GM19238 (cell line): ENCODE results near the gene GNG13.
"Not testable (repeated sequence)": the region's sequence is repeated elsewhere in the genome, so short reads cannot be mapped to it uniquely, and the experiment has no call there.

Experiments
- DNase-seq: peaks from one replicate; pipeline ENCODE4 v3.0.0; 2011; ENCODE audit warnings: low spot score; ENCODE audit not compliant: insufficient read length

GNG13 gene

DNA sequence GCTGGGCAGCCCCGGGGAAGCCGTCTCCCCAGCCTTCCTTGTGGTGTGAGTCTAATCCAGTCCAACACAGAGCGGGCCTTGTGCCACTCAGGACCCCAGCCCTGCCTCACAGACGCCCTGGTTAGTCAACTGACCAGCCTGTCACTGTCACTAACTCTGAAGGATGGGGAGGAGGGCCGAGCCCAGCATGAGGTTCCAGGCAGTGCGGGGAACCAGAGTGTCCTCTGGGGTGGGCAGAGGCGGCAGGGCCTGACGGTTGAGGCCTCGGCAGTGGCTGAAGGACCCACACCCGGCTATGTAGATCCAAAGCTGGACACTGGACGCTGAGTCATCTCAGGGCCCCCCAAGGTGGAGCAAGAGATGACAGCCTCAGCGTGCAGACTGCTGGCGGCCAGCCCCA, 21.0 kb downstream of the GNG13 start:
- no peak for DNase-seq

DNA sequence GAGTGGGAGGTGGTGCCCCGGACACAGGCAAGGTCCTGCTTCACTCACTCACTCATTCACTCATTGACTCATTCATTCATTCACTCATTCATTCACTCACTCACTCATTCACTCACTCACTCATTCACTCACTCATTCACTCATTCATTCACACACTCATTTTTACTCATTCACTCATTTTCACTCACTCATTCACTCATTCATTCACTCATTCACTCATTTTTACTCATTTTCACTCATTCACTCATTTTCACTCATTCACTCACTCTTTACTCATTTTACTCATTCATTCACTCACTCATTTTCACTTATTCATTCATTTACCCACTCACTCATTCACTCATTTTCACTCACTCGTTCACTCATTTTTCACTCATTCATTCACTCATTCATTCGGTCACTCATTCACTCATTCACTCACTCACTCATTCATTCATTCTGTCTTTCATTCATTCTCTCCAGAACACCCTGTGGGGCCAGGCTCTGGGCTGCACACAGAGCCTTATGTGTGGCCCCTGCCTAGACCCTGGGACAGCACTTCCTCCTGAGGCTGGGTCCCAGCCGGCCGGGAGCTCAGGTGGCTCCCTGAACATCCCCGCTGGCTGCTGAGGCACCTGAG, 21.5 kb downstream of the GNG13 start:
- no peak for DNase-seq

DNA sequence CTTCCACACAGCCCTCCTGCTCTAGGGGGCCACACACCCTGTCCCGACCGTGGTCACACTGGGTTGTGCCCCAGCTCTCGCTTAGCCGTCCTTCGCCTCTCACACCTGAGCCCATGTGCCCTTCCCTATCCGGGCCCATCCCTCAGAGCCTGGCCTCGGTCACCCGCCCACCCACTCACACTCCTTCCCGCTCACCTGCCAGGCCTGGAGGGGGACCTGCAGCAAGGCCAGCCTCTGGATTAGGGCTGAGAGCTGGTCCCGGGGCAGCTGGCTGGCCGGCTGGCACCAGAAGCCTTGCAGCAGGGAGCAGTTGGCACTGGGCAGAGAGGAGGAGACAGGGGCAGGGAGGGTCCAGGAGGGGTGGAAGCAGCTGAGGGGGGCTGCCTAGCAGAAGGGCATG, 22.1 kb downstream of the GNG13 start:
- no peak for DNase-seq

DNA sequence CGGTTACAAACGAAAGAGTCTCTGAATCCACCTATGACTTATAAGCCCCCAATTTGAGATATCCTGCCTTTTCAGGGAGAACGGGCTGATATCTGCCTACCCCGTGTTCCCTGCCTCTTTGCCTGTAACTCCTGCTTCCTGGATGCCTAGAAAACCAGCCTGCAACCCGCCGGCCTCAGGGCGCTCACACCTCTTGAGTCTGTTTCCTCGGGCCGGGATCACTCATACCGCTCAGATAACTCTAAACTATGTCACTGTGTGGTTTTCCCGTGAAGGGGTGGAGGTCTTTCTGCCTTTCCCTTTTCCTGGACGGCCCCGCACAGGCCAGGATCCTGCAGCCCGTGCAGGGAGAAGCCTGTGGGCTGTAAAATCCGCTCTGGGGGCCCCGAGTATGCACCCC, 22.7 kb downstream of the GNG13 start:
- no peak for DNase-seq

DNA sequence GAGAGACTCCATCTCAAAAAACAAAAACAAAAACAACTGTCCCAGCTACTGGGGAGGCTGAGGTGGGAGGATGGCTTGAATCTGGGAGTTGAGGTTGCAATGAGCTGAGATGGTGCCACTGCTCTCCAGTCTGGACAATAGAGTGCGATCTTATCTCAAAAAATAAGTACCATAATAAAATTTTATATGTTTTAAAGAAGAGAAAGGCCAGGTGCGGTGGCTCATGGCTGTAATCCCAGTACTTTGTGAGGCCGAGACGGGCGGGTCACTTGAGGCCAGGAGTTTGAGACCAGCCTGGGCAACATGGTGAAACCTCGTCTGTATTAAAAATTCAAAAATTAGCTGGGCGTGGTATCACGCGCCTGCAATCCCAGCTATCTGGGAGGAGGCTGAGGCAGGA, 23.7 kb downstream of the GNG13 start:
- DNase-seq: no peak

DNA sequence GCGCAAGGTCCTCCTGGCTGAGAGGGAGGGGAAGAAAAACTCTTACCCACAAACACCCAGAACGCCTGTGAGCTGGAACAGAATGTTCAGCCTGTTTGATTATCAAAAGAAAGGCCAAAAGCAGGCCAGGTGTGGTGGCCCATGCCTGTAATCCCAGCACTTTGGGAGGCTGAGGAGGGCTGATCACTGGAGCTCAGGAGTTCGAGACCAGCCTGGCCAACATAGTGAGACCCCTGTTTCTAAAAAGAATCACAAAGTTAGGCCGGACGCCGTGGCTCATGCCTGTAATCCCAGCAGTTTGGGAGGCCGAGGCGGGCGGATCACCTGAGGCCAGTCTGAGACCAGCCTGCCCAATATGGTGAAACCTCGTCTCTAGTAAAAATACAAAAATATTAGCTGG, 24.2 kb downstream of the GNG13 start:
- DNase-seq: not testable (repeated sequence)

DNA sequence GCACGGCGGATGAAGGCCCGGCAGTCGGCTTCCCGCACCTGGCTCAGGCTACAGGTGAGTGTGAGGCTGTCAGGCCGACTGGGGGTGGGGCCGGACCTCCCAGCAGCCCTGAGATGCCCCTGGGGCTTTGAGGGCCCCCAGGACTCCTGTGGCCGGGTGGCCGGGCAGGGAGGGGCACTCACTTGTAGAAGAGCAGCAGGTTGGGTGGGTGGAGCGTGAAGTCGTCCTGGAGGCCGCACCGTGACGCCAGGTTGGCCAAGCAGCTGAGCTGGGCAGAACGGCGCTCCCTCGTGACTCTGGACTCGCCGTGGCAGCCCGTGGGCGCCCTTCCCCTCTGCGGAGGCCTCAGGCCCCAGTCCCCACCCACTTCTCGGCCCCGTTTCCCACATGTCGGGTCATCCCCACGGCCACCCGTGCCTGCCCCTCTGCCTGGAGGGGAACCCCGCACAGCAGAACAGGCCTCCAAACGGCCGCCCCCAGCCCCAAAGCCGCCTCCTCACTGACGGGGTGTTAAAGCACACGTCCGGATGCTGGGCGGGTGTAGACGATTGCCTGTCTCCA, 25.2 kb downstream of the GNG13 start:
- no peak for DNase-seq

DNA sequence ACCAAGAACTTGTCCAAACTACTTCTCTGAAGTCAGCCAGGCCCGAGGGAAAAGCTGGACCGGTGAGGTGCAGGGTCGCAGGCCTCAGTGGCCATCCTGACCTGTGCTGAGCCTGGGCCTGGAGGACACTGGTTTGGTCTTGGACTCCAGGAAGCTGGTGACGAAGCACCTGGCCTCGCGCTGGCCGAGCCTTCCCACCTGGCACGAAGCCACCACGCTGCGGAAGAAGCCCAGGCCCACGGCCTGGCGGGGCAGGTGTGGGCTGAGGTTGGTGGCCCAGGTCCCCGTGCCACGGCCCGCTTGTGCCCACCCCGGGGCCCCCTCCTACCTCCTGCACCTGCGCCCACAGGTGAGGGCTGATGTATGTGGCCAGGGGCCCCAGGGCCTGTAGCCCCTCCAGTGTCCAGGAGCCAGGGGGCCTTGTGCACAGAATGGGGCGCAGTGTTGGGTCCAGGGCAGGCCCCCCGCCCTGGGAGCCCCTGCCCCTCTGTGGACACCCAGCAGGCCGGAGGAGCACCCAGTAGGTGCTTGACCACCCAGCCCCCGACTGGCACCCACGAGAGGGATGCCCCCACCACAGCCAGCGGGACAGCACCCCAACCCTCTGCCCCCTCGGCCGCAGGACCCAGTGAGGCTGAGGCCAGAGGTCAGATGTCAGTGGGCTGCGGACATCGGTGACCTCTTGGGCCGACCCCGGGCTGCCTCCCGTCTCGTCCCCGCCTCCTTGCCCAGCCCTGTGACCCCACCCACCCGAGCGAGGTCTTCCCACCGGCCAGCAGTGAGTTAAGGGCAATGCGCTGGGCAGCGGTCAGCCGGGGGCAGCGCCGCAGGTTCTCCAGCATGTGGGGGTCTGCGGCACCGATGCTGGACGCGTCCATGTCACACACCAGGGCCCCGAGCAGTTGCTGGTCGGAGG, 26.2 kb downstream of the GNG13 start:
- DNase-seq: no peak

DNA sequence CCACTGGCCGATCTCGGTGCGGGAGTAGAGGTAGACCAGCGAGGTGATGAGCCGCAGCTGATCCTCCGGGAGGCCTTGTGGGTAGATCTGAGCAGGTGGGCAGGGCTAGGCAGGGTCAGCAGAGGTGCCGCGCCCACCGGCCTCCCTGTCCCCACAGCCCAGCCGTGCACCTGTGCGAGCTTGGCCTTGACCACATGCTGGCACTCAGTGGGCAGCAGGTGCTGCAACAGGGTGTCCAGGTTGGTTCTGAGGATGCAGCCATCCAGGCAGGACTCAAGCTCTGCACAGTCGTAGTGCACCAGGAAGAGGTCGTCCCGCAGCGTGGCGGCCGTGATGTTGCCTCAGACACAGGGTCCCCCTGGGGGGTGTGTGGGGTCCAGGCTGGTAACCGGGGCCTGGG, 27.6 kb downstream of the GNG13 start:
- DNase-seq: no peak

DNA sequence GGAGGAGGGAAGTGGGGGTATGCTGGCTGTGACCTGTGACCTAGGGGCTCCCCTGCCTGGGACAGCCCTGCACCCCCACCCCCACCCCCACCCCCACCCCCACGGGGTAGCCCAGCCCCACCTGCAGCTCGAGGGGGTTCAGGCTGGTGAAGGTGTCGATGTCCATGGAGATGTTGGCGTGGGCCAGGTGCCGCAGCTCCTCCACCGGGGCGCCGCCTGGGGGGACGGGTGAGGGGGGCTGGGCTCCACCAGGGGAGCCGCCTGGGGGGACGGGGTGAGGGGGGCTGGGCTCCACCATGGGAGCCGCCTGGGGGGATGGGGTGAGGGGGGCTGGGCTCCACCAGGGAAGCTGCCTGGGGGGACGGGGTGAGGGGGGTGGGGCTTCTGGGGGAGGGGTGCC, 30.1 kb downstream of the GNG13 start:
- no peak for DNase-seq

DNA sequence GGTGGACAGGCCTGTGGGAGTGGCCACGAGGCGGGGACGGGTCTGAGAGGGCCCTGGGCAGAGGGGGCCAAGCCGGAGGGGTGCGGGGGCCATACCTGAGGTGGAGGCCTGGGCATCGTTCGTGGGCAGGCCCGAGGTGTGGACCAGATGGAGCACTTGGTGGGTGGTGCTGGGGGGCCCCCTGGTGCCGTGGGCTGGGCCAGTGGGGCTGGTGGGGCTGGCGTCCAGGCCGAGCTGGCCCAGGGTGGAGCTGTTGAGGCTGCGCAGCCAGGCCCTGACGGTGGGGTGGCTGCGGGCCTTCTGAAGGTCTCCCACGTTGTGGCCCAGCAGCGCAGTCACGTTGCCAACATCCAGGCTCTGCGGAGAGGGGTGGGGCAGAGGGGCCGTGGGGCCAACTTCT, 30.6 kb downstream of the GNG13 start:
- no peak for DNase-seq

DNA sequence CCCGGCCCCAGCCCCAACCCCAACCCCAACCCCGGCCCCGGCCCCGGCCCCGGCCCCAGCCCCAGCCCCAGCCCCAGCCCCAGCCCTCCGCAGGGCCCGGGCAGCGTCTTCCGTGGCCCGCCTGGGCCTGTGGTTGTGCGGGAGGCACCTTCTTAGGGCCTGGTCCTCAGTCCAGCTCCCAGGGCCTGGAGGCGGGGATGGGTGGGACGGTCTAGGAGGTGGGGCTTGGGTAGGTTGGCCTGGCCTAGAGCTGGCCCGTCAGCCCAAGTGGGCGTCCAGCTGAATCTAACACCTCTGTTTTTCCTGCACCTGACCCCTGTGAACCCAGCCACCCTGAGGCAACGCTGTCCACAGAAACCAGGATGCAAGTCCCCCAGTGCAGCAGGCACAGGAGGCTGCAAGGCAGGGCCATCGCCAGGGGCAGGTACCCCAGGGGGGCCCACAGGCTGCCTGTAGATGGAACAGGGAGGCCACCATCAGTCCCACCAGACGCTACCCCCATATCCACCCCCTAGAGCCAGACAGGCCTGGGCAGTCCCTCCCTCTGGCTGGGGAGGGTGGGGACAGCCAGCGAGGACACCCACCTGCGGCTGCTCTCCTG, 31.2 kb downstream of the GNG13 start:
- DNase-seq: no peak

DNA sequence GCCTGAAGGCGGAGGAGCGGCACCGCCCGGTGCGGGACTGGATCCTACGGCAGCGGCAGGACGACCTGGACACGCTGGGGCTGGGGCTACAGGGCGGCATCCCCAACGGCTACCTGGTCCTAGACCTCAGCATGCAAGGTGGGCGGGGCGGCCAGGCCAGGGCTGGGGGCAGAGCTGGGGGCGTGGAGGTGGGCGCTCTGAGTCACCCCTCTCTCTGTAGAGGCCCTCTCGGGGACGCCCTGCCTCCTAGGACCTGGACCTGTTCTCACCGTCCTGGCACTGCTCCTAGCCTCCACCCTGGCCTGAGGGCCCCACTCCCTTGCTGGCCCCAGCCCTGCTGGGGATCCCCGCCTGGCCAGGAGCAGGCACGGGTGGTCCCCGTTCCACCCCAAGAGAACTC, 32.1 kb downstream of the GNG13 start:
- DNase-seq: no peak

DNA sequence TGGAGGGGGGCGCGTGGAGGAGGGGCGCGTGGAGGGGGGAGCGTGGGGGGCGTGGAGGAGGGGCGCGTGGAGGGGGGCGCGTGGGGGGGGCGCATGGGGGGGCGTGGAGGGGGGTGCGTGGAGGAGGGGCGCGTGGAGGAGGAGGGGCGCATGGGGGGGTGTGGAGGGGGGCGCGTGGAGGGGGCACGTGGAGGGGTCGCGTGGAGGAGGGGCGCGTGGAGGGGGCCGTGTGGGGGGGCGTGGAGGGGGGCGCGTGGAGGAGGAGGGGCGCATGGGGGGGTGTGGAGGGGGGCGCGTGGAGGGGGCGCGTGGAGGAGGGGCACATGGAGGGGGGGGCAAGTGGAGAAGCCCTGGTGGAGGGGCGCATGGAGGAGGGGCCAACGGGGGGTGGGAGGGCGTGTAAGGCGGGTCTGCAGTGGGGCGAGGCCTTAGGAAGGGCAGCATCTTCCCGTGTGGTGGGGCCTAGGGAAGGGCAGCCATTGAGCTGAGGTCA, 32.7 kb downstream of the GNG13 start:
- DNase-seq: no peak

DNA sequence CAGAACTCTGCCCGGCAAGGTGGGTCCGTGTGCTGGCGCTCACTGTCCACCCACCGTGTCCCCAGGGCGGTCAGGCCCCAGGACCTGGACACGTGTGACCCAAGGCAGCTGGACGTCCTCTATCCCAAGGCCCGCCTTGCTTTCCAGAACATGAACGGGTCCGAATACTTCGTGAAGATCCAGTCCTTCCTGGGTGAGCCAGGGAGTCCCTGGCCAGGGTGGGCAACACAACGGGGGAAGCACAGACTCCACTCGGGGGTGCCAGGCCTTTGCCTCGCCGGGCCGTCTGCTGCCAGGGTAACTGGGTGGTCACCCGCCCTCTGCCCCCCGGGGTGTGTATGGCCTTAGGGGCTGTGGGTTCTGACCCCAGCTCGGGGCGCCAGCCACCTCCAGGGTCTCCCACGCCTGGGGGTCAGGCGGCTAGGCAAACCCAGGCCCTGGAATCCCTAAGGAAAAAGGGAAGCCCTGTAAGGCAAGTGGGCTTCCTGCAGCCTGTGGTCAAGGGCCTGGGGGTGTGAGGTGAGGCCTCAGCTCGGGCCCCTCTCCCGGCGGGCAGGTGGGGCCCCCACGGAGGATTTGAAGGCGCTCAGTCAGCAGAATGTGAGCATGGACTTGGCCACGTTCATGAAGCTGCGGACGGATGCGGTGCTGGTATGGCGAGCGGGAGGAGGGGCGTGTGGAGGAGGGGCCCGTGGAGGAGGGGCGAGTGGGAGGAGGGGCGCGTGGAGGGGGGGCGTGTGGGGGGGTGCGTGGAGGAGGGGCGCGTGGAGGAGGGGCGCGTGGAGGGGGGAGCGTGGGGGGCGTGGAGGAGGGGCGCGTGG, 33.5 kb downstream of the GNG13 start:
- DNase-seq: no peak

DNA sequence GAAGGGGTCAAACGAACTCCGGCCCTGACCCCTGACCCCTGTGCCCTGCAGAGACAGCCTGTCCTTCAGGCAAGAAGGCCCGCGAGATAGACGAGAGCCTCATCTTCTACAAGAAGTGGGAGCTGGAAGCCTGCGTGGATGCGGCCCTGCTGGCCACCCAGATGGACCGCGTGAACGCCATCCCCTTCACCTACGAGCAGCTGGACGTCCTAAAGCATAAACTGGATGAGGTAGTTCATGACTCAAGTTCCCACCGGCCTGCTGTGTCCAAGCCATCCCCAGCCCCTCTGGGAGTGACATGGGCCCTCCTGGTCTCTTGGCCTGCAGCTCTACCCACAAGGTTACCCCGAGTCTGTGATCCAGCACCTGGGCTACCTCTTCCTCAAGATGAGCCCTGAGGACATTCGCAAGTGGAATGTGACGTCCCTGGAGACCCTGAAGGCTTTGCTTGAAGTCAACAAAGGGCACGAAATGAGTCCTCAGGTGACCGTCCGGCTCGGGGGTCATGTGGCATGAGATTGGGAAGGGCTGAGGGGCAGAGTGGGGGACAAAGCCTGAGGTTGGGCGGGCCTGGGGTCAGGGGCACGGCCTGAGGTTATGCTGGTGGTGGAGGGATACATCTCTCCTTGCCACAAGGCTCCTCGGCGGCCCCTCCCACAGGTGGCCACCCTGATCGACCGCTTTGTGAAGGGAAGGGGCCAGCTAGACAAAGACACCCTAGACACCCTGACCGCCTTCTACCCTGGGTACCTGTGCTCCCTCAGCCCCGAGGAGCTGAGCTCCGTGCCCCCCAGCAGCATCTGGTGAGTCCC, 34.3 kb downstream of the GNG13 start:
- no peak for DNase-seq

DNA sequence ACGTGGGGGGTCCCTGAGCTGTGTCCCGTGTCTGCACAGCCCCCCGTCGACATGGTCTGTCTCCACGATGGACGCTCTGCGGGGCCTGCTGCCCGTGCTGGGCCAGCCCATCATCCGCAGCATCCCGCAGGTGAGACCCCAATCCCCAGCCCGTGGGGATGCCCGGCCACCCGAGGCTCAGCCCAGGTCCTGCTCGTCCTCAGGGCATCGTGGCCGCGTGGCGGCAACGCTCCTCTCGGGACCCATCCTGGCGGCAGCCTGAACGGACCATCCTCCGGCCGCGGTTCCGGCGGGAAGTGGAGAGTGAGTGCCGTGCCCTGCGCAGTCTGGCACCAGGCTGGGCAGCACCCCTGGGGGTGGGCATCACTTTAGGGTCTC, 35.1 kb downstream of the GNG13 start:
- no peak for DNase-seq

DNA sequence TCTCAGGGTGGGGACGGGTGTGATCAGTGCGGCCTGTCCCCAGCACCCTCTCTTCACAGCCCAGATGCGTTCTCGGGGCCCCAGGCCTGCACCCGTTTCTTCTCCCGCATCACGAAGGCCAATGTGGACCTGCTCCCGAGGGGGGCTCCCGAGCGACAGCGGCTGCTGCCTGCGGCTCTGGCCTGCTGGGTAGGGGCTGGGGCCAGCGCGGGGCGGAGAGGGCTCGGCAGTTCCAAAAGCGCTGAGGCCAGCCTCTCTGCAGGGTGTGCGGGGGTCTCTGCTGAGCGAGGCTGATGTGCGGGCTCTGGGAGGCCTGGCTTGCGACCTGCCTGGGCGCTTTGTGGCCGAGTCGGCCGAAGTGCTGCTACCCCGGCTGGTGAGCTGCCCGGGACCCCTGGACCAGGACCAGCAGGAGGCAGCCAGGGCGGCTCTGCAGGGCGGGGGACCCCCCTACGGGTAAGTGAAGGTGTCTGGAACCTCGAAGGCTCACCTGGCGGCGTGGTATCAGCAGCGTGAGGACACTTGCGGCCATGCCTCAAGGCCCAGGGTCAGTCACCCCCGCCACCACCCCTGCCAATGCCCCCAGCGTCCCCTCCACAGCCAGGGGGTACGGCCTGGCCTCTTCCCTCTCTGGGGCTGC, 35.6 kb downstream of the GNG13 start:
- no peak for DNase-seq

DNA sequence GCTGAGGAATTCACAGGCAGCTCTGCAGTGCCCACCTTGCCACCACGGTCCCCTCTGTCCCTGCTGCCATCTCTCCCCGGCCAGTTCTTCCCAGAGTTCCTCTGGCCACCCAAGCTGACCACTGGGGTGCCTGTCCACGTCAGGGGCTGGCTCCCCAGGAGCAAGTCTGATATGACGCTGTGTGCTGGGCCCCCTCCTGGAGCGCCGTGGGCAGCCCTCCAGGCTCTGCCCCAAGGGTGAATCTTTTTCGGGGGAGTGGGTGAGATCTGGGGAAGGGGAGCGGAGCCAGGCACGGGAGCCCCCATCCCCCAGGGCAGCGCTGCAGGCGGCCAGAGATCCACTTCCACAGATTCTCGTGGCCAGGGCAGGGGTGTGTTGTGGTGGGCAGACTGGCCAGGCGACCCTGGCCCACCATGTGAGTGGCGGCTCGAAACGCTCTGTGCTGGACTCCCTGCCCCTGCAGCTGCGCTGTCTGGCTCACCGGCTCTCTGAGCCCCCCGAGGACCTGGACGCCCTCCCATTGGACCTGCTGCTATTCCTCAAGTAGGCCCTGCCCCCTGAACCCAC, 36.3 kb downstream of the GNG13 start:
- DNase-seq: no peak
